ENCODE results near the gene GNAQ. TPM values are rescaled to one million over a fixed set of nuclear protein-coding genes. Genes with fewer than 3 reads are reported as not detected.

The GNAQ gene
- total and polyA plus RNA-seq, 2 donors = 42.2 to 78.5 TPM

- DNase-seq (ENCODE audit: extremely low spot score) = no peak
- H3K36me3 ChIP-seq (ENCODE audit: insufficient read depth) = no peaks in the 10 kb centered on the region
- H3K4me3 ChIP-seq (ENCODE audit: low read depth, low read length) = no peak overlapping the region
- no peak overlapping the region for H3K27ac ChIP-seq (ENCODE audit: low read depth)
- peaks cover 1% of the 10 kb centered on the region for H3K4me1 ChIP-seq (ENCODE audit: insufficient read depth)
Measured at GRCh38 chr9:77926371-77926878, 105.2 kb downstream of the GNAQ start.

DNA sequence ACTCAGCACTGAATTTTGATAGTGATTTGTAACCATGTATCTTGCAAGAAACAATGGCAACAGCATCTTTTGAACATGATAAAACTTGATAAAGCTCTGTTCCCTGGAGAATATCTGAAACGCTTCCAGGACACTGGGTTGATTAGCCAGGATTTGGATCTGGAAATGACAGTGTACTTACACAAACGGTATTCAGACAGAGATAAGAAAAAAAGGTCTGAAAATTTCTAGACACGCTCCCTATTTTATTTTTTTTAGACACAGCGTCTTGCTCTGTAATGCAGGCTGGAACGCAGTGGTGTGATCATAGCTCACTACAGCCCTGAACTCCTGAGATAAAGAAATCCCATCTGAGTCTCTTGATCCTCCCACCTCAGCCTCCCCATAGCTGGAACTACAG lies 109.0 kb downstream of the GNAQ start:
- Histone ChIP-seq H3K27ac (ENCODE audit: low read depth) (no peak overlapping the region), H3K36me3 (ENCODE audit: insufficient read depth) (no peaks in the 10 kb centered on the region), H3K4me3 (ENCODE audit: low read depth, low read length) (no peak overlapping the region), H3K4me1 (ENCODE audit: insufficient read depth) (peaks cover 1% of the 10 kb centered on the region)
- 43% methylated on average over 5 of the region's 5 CpGs for WGBS
- DNase-seq (ENCODE audit: extremely low spot score) = no peak

- WGBS = 74% methylated on average over 3 of the region's 3 CpGs
- no peak overlapping the region for H3K27ac ChIP-seq (ENCODE audit: low read depth)
- H3K36me3 ChIP-seq (ENCODE audit: insufficient read depth) = no peaks in the 10 kb centered on the region
- H3K4me3 ChIP-seq (ENCODE audit: low read depth, low read length) = no peak overlapping the region
- no peaks in the 10 kb centered on the region for H3K4me1 ChIP-seq (ENCODE audit: insufficient read depth)
- DNase-seq (ENCODE audit: extremely low spot score) = no peak
Measured at GRCh38 chr9:77917800-77918199, 113.8 kb downstream of the GNAQ start.

- no peak for DNase-seq (ENCODE audit: extremely low spot score)
- no peaks in the 10 kb centered on the region for H3K36me3 ChIP-seq (ENCODE audit: insufficient read depth)
- WGBS = 44% methylated on average over 3 of the region's 3 CpGs
- H3K27ac ChIP-seq (ENCODE audit: low read depth) = no peak overlapping the region
- H3K4me1 ChIP-seq (ENCODE audit: insufficient read depth) = no peaks in the 10 kb centered on the region
- no peak overlapping the region for H3K4me3 ChIP-seq (ENCODE audit: low read depth, low read length)
Measured at GRCh38 chr9:77916820-77917219, 114.8 kb downstream of the GNAQ start.

GRCh38 chr9:77916410-77916819 lies 115.2 kb downstream of the GNAQ start:
- Histone ChIP-seq H3K4me3 (ENCODE audit: low read depth, low read length) (no peak overlapping the region), H3K36me3 (ENCODE audit: insufficient read depth) (no peaks in the 10 kb centered on the region), H3K27ac (ENCODE audit: low read depth) (no peak overlapping the region), H3K4me1 (ENCODE audit: insufficient read depth) (no peaks in the 10 kb centered on the region)
- no peak for DNase-seq (ENCODE audit: extremely low spot score)
- WGBS = 73% methylated on average over 4 of the region's 4 CpGs

GRCh38 chr9:77915744-77916143 lies 115.9 kb downstream of the GNAQ start:
- Histone ChIP-seq H3K36me3 (ENCODE audit: insufficient read depth) (no peaks in the 10 kb centered on the region), H3K27ac (ENCODE audit: low read depth) (no peak overlapping the region), H3K4me1 (ENCODE audit: insufficient read depth) (no peaks in the 10 kb centered on the region), H3K4me3 (ENCODE audit: low read depth, low read length) (no peak overlapping the region)
- WGBS = 96% methylated on average over 2 of the region's 2 CpGs
- DNase-seq (ENCODE audit: extremely low spot score) = no peak

GRCh38 chr9:77912895-77913693 lies 118.5 kb downstream of the GNAQ start:
- WGBS = 80% methylated on average over 3 of the region's 3 CpGs
- Histone ChIP-seq H3K4me3 (ENCODE audit: low read depth, low read length) (no peak overlapping the region), H3K4me1 (ENCODE audit: insufficient read depth) (no peaks in the 10 kb centered on the region), H3K36me3 (ENCODE audit: insufficient read depth) (no peaks in the 10 kb centered on the region), H3K27ac (ENCODE audit: low read depth) (no peak overlapping the region)
- DNase-seq (ENCODE audit: extremely low spot score) = no peak

DNA sequence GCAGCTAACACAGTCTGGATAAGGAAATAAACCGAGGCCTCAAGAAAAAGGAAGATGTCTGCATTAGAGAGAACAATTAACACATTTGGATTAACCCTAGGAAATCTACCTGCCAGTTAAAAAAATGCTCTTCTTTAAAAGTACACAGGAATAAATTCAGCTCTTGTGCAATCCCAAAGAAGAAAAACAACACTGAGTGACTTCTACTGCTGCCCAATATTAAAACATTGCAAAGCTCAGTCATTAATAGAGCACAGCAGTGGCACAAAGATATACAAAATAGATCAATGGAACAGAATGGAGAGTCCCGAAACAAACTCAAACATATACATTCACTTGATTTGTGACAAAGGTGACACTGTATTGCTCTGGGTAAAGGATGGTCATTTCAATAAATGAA lies 119.7 kb downstream of the GNAQ start:
- Histone ChIP-seq H3K4me3 (ENCODE audit: low read depth, low read length) (no peak overlapping the region), H3K27ac (ENCODE audit: low read depth) (no peak overlapping the region), H3K36me3 (ENCODE audit: insufficient read depth) (no peaks in the 10 kb centered on the region), H3K4me1 (ENCODE audit: insufficient read depth) (no peaks in the 10 kb centered on the region)
- 91% methylated on average over 2 of the region's 2 CpGs for WGBS
- no peak for DNase-seq (ENCODE audit: extremely low spot score)

DNA sequence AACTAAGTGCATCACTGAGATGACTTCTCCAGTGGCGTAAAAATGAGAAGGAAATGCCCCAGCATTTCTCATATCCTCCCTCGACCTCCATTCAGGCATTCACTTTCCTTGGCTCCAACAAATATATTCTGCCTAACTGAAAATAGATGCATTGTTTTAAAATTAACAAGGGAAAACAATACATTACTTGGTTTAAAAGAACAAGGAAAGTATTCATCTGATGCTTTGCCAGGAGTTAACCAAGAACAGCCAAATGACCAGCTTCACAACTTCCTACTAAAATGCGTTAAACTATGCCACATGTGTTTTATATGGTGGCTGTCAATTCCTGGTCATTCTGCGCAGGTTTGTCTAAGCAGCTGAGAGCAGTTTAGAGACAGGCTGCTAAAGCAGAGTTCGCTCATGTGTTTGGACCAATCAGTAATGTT lies 121.4 kb downstream of the GNAQ start:
- Histone ChIP-seq H3K4me3 (ENCODE audit: low read depth, low read length) (no peak overlapping the region), H3K27ac (ENCODE audit: low read depth) (no peak overlapping the region), H3K4me1 (ENCODE audit: insufficient read depth) (no peaks in the 10 kb centered on the region), H3K36me3 (ENCODE audit: insufficient read depth) (no peaks in the 10 kb centered on the region)
- WGBS = 85% methylated on average over 5 of the region's 5 CpGs
- no peak for DNase-seq (ENCODE audit: extremely low spot score)

- Histone ChIP-seq H3K4me3 (ENCODE audit: low read depth, low read length) (no peak overlapping the region), H3K36me3 (ENCODE audit: insufficient read depth) (no peaks in the 10 kb centered on the region), H3K4me1 (ENCODE audit: insufficient read depth) (no peaks in the 10 kb centered on the region), H3K27ac (ENCODE audit: low read depth) (no peak overlapping the region)
- DNase-seq (ENCODE audit: extremely low spot score) = no peak
- WGBS = 82% methylated on average over 5 of the region's 5 CpGs
Measured at GRCh38 chr9:77909306-77909705, 122.3 kb downstream of the GNAQ start.

DNA sequence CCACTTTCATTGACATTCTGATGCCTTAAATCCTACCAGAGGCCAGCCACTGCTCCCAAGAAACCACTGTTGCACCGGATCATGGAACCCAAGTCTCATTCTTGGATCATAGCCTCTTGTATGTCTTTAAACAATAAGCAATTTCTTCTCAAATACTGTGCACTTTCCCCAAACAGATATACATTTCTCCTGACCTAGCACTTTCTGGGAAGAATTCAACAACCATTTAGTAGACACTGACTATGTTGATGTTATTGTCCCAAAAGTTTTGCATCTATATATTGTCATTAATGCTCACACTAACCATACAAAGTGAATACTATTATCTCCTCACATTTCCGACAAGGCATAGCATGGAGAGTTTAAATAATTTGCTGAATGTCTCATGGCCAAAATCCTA lies 123.3 kb downstream of the GNAQ start:
- 97% methylated on average over 2 of the region's 2 CpGs for WGBS
- H3K4me3 ChIP-seq (ENCODE audit: low read depth, low read length) = no peak overlapping the region

GRCh38 chr9:77907585-77907984 lies 124.0 kb downstream of the GNAQ start:
- Histone ChIP-seq H3K27ac (ENCODE audit: low read depth) (no peak overlapping the region), H3K4me1 (ENCODE audit: insufficient read depth) (no peaks in the 10 kb centered on the region), H3K36me3 (ENCODE audit: insufficient read depth) (no peaks in the 10 kb centered on the region), H3K4me3 (ENCODE audit: low read depth, low read length) (no peak overlapping the region)
- 73% methylated on average over 4 of the region's 4 CpGs for WGBS
- no peak for DNase-seq (ENCODE audit: extremely low spot score)

More for the DNA sequence above, 123.3 kb downstream of the GNAQ start:
- Histone ChIP-seq H3K27ac (ENCODE audit: low read depth) (no peak overlapping the region), H3K36me3 (ENCODE audit: insufficient read depth) (no peaks in the 10 kb centered on the region), H3K4me1 (ENCODE audit: insufficient read depth) (no peaks in the 10 kb centered on the region)
- no peak for DNase-seq (ENCODE audit: extremely low spot score)

DNA sequence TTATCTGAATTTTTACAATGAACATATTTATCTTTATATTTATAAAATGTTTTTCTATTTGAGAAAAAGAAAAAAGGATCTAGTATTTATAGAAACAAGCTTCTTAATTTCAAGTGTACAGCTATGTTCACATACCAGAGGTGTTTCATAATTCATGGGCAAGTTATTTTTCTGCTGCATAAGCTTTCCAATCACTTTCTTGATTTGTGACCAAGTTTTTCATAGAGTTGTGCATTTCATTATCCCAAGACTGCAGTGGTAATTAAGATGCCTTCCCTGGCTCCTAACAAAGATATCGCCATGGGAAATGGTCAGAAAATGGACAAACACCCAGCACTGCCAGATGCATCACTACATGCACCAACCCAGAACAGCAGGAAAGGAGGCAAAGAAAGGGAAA lies 124.6 kb downstream of the GNAQ start:
- Histone ChIP-seq H3K4me1 (ENCODE audit: insufficient read depth) (no peaks in the 10 kb centered on the region), H3K36me3 (ENCODE audit: insufficient read depth) (no peaks in the 10 kb centered on the region), H3K27ac (ENCODE audit: low read depth) (no peak overlapping the region), H3K4me3 (ENCODE audit: low read depth, low read length) (no peak overlapping the region)
- DNase-seq (ENCODE audit: extremely low spot score) = no peak
- WGBS = 83% methylated on average over 1 of the region's 1 CpG

GRCh38 chr9:77903666-77904285 lies 127.8 kb downstream of the GNAQ start:
- DNase-seq (ENCODE audit: extremely low spot score) = no peak
- H3K4me3 ChIP-seq (ENCODE audit: low read depth, low read length) = no peak overlapping the region
- H3K27ac ChIP-seq (ENCODE audit: low read depth) = no peak overlapping the region
- no peaks in the 10 kb centered on the region for H3K4me1 ChIP-seq (ENCODE audit: insufficient read depth)
- H3K36me3 ChIP-seq (ENCODE audit: insufficient read depth) = no peaks in the 10 kb centered on the region
- 47% methylated on average over 1 of the region's 1 CpG for WGBS
